ENCODE results near the gene ANKS1B.

- no peak for TF ChIP-seq CTCF (IDR thresholded peaks at IDR 0.05)
- TF ChIP-seq POLR2A (IDR thresholded peaks at IDR 0.05), result no peak
Observed at GRCh38 chr12:99521664-99522063, 463.1 kb downstream of the ANKS1B start.
